Measurements from ENCODE around the gene CYP2E1.
"Not testable (repeated sequence)": the region's sequence is repeated elsewhere in the genome, so short reads cannot be mapped to it uniquely, and the experiment has no call there.

Gene CYP2E1

GRCh38 chr10:133573460-133573859 lies 46.3 kb downstream of the CYP2E1 start:
- DNase-seq = not testable (repeated sequence)

- DNase-seq = not testable (repeated sequence)
Observed at GRCh38 chr10:133577037-133577436, 49.9 kb downstream of the CYP2E1 start.

Data from CD4-positive, alpha-beta T cell treated with Interleukin-21 for 1 hour (primary cell).